H9 (cell line): ENCODE results near the gene BCL2L15. TPM values are rescaled to one million over a fixed set of nuclear protein-coding genes. Genes with fewer than 3 reads are reported as not detected.

ENCODE experiments used
- DNase-seq: peaks from one replicate; pipeline ENCODE4 v3.0.0-alpha.2; 2017
- H2AFZ ChIP-seq: one replicate; pipeline ENCODE4 v1.6.1; 2013; ENCODE audit warnings: mild to moderate bottlenecking, low read length, control low read depth, moderate library complexity
- H2AK5ac ChIP-seq: 2 replicates; pipeline ENCODE4 v1.6.1; 2013; ENCODE audit warnings: low read length, control low read depth, mixed read lengths; ENCODE audit not compliant: insufficient read length
- H2BK120ac ChIP-seq: one replicate; pipeline ENCODE4 v1.6.1; 2013; ENCODE audit warnings: low read depth, mild to moderate bottlenecking, low read length, control low read depth, inconsistent platforms; ENCODE audit not compliant: poor library complexity, severe bottlenecking
- H2BK12ac ChIP-seq: 2 replicates; pipeline ENCODE4 v1.6.1; 2013; ENCODE audit warnings: low read length, control low read depth, mixed read lengths, low read depth; ENCODE audit not compliant: insufficient read length
- H2BK15ac ChIP-seq: 2 replicates; pipeline ENCODE4 v1.6.1; 2013; ENCODE audit warnings: low read depth, low read length, control low read depth
- H2BK20ac ChIP-seq: one replicate; pipeline ENCODE4 v1.6.1; 2013; ENCODE audit warnings: low read depth, mild to moderate bottlenecking, low read length, control low read depth, inconsistent platforms; ENCODE audit not compliant: poor library complexity, severe bottlenecking
- H2BK5ac ChIP-seq: 2 replicates; pipeline ENCODE4 v1.6.1; 2013; ENCODE audit warnings: low read length, control low read depth, mixed read lengths; ENCODE audit not compliant: insufficient read length
- H3K14ac ChIP-seq: 2 replicates; pipeline ENCODE4 v1.6.1; 2013; ENCODE audit warnings: low read length, control low read depth; ENCODE audit not compliant: insufficient read depth
- H3K18ac ChIP-seq: 2 replicates; pipeline ENCODE4 v1.6.1; 2013; ENCODE audit warnings: low read depth, mild to moderate bottlenecking, mixed read lengths, low read length, control low read depth; ENCODE audit not compliant: insufficient read length
- H3K23ac ChIP-seq: 2 replicates; pipeline ENCODE4 v1.6.1; 2013; ENCODE audit warnings: low read length, control low read depth, mixed read lengths, low read depth; ENCODE audit not compliant: insufficient read length
- H3K23me2 ChIP-seq: 2 replicates; pipeline ENCODE4 v1.6.1; 2013; ENCODE audit warnings: low read depth, mild to moderate bottlenecking, mixed read lengths, low read length, control low read depth; ENCODE audit not compliant: insufficient read length, poor library complexity, severe bottlenecking
- H3K27ac ChIP-seq: 2 replicates; pipeline ENCODE4 v1.5.1; 2013; ENCODE audit warnings: low read length, control low read depth, mixed read lengths, low read depth; ENCODE audit not compliant: insufficient read length
- H3K27me3 ChIP-seq: 2 replicates; pipeline ENCODE4 v1.6.1; 2013; ENCODE audit warnings: low read length, control low read depth, inconsistent platforms; ENCODE audit not compliant: insufficient read depth
- H3K4ac ChIP-seq: 2 replicates; pipeline ENCODE4 v1.6.1; 2013; ENCODE audit warnings: low read depth, mild to moderate bottlenecking, control low read depth, inconsistent platforms, low read length, moderate library complexity
- H3K4me1 ChIP-seq: 2 replicates; pipeline ENCODE4 v1.6.1; 2013; ENCODE audit warnings: low read length, control low read depth, inconsistent platforms; ENCODE audit not compliant: insufficient read depth
- H3K4me2 ChIP-seq: 2 replicates; pipeline ENCODE4 v1.6.1; 2013; ENCODE audit warnings: low read length, control low read depth, mixed read lengths; ENCODE audit not compliant: insufficient read length, insufficient read depth
- H3K56ac ChIP-seq: 2 replicates; pipeline ENCODE4 v1.6.1; 2013; ENCODE audit warnings: low read depth, mild to moderate bottlenecking, mixed read lengths, low read length, control low read depth; ENCODE audit not compliant: insufficient read length
- H3K79me1 ChIP-seq: 2 replicates; pipeline ENCODE4 v1.6.1; 2013; ENCODE audit warnings: low read depth, mild to moderate bottlenecking, moderate library complexity, low read length, control low read depth, inconsistent platforms; ENCODE audit not compliant: insufficient read depth, poor library complexity, severe bottlenecking
- H3K79me2 ChIP-seq: 2 replicates; pipeline ENCODE4 v1.6.1; 2013; ENCODE audit warnings: low read length, control low read depth, inconsistent platforms; ENCODE audit not compliant: insufficient read depth
- H3K9ac ChIP-seq: 2 replicates; pipeline ENCODE4 v1.6.1; 2013; ENCODE audit warnings: low read length, control low read depth, mixed read lengths; ENCODE audit not compliant: insufficient read length; ENCODE audit errors: extremely low read depth
- H3K9me3 ChIP-seq: one replicate; pipeline ENCODE4 v1.6.1; 2013; ENCODE audit warnings: low read depth, low read length, inconsistent platforms; ENCODE audit not compliant: control insufficient read depth
- H3T11ph ChIP-seq: one replicate; pipeline ENCODE4 v1.6.1; 2013; ENCODE audit warnings: mild to moderate bottlenecking, low read length, control low read depth, inconsistent platforms
- H4K20me1 ChIP-seq: one replicate; pipeline ENCODE4 v1.6.1; 2013; ENCODE audit not compliant: control insufficient read depth, insufficient read length, insufficient read depth
- H4K5ac ChIP-seq: 2 replicates; pipeline ENCODE4 v1.6.1; 2013; ENCODE audit warnings: low read depth, mild to moderate bottlenecking, mixed read lengths, low read length, control low read depth; ENCODE audit not compliant: insufficient read length
- H4K8ac ChIP-seq: replicated peaks from 2 replicates; pipeline ENCODE4 v1.6.1; 2013; ENCODE audit warnings: low read length, control low read depth, mixed read lengths, low read depth; ENCODE audit not compliant: insufficient read length
- H4K91ac ChIP-seq: 2 replicates; pipeline ENCODE4 v1.6.1; 2013; ENCODE audit warnings: low read depth, mild to moderate bottlenecking, moderate library complexity, mixed read lengths, low read length, control low read depth; ENCODE audit not compliant: insufficient read length
- H3K27ac Mint-ChIP-seq, 3 experiments: 2 replicates in 2 of 3; 3 replicates in 1 of 3; pipeline ENCODE4 v1.8.0; 2020 to 2021; ENCODE audit warnings: mixed read lengths in 3 of 3, mild to moderate bottlenecking in 1 of 3, moderate library complexity in 1 of 3
- H3K27me3 Mint-ChIP-seq: 2 replicates; pipeline ENCODE4 v1.8.0; 2021; ENCODE audit warnings: low read depth, mild to moderate bottlenecking, moderate library complexity, mixed read lengths
- H3K36me3 Mint-ChIP-seq, 3 experiments: 2 replicates in 2 of 3; 3 replicates in 1 of 3; pipeline ENCODE4 v1.8.0; 2020 to 2021; ENCODE audit warnings: low read depth in 3 of 3, mixed read lengths in 3 of 3; ENCODE audit not compliant: insufficient read depth in 1 of 3
- H3K4me1 Mint-ChIP-seq, 2 experiments: 2 replicates each; pipeline ENCODE4 v1.8.0; 2020; ENCODE audit warnings: mixed read lengths in 2 of 2
- H3K4me3 Mint-ChIP-seq, 2 experiments: 2 replicates in 1 of 2; 3 replicates in 1 of 2; pipeline ENCODE4 v1.8.0; 2020 to 2021; ENCODE audit warnings: mild to moderate bottlenecking in 2 of 2, mixed read lengths in 2 of 2, moderate library complexity in 1 of 2
- H3K9me3 Mint-ChIP-seq, 2 experiments: 2 replicates in 1 of 2; 3 replicates in 1 of 2; pipeline ENCODE4 v1.8.0; 2020; ENCODE audit warnings: mild to moderate bottlenecking in 2 of 2, mixed read lengths in 2 of 2, moderate library complexity in 1 of 2
- CTCF ChIP-seq: fragments of 200-600 bp; sonication (generic); conservative IDR thresholded peaks from 3 replicates; pipeline ENCODE4 v1.8.0; 2021; ENCODE audit warnings: antibody characterized with exemption, mild to moderate bottlenecking
- WGBS: extraction: QIAGEN DNeasy Blood & Tissue Kit; methylation state at CpG from one replicate; pipeline ENCODE4 v1.1.7; 2013; ENCODE audit warnings: missing lambda C conversion rate, low lambda C conversion rate, mixed read lengths; ENCODE audit not compliant: insufficient read length; ENCODE audit errors: extremely low coverage; 5-methylcytosine and 5-hydroxymethylcytosine counted together
- total RNA-seq: library from RNA; stranded (reverse); gene quantifications from 2 replicates; pipeline ENCODE4 v1.2.1, GENCODE V29; 2021

BCL2L15 gene
- total RNA-seq, 1 experiment from 2014 or later: 0.22 TPM

DNA sequence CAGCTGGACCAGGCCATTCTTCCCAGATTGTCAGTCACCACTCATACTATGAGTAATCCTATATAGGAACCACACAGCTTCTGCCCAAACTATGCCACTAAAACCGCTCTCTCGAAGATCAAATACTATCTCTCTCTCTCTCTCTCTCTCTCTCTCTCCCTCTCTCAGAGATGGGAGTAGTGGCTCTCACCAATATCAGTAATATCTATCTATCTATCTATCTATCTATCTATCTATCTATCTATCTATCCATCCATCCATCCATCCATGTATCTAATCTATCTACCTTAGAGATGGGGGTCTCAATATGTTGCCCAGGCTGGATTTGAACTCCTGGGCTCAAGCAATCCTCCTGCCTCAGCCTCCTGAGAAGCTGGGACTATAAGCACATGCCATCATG is 37.1 kb upstream of the BCL2L15 start:
- Mint-ChIP-seq H3K36me3 (no peaks in the 10 kb centered on the region), H3K27me3 (peaks cover 22% of the 10 kb centered on the region), H3K27ac (no peak overlapping the region), H3K9me3 (no peaks in the 10 kb centered on the region), H3K4me3 (no peak overlapping the region), H3K4me1 (peaks cover 8 to 9% of the 10 kb centered on the region in 2 experiments)
- Histone ChIP-seq H3K4me1 (no peaks in the 10 kb centered on the region), H3K4ac (no peak overlapping the region), H3K79me2 (no peaks in the 10 kb centered on the region), H2BK5ac (no peak overlapping the region), H2BK120ac (no peak overlapping the region), H3K9me3 (no peaks in the 10 kb centered on the region), H2AK5ac (no peak overlapping the region), H3K14ac (no peak overlapping the region), H3K56ac (no peak overlapping the region), H3K18ac (no peak overlapping the region), H3K4me2 (no peak overlapping the region), H3K27me3 (no peaks in the 10 kb centered on the region), H2BK15ac (no peak overlapping the region), H2AFZ (no peak overlapping the region), H4K5ac (no peak overlapping the region), H3K23me2 (peaks cover 5% of the 10 kb centered on the region), H4K8ac (no peak overlapping the region), H4K20me1 (no peaks in the 10 kb centered on the region), H3K79me1 (no peaks in the 10 kb centered on the region), H3T11ph (no peak overlapping the region), H3K23ac (no peak overlapping the region), H2BK12ac (no peak overlapping the region), H3K27ac (no peak overlapping the region), H4K91ac (no peak overlapping the region), H3K9ac (no peak overlapping the region), H2BK20ac (no peak overlapping the region)
- no peak for DNase-seq
- TF ChIP-seq CTCF: no peak
- no CpG with 5 or more reads among the region's 2 CpGs for WGBS
